Astrocyte (in vitro differentiated cells and primary cell): ENCODE results near the gene TMEM92. TPM values are rescaled to one million over a fixed set of nuclear protein-coding genes. Genes with fewer than 3 reads are reported as not detected.

Experiments
- DNase-seq: peaks from one replicate; pipeline ENCODE4 v3.0.0-alpha.2; 2010; ENCODE audit warnings: low read depth
- FAIRE-seq: peaks from 2 replicates; lab custom pipeline; 2011; peaks lifted over from hg19 to GRCh38; lab: Jason Lieb, UNC
- H2AFZ ChIP-seq: 2 replicates; pipeline ENCODE4 v1.6.0; 2012; ENCODE audit warnings: low read depth, low read length, inconsistent platforms
- H3K27ac ChIP-seq: 2 replicates; pipeline ENCODE4 v1.5.1; 2011; ENCODE audit warnings: low read depth, low read length, inconsistent platforms
- H3K27me3 ChIP-seq: 2 replicates; pipeline ENCODE4 v1.6.0; 2011; ENCODE audit warnings: low read length, inconsistent platforms; ENCODE audit not compliant: insufficient read depth
- H3K36me3 ChIP-seq: 2 replicates; pipeline ENCODE4 v1.5.1; 2011; ENCODE audit warnings: low read length, inconsistent platforms; ENCODE audit not compliant: insufficient read depth
- H3K4me1 ChIP-seq: 2 replicates; pipeline ENCODE4 v1.5.1; 2011; ENCODE audit warnings: low read length, inconsistent platforms; ENCODE audit not compliant: insufficient read depth
- H3K4me2 ChIP-seq: 2 replicates; pipeline ENCODE4 v1.6.0; 2012; ENCODE audit warnings: low read length, inconsistent platforms
- H3K4me3 ChIP-seq: 2 replicates; pipeline ENCODE4 v1.5.1; 2011; ENCODE audit warnings: low read depth, mild to moderate bottlenecking, low read length, inconsistent platforms; ENCODE audit not compliant: insufficient read depth
- H3K79me2 ChIP-seq: 2 replicates; pipeline ENCODE4 v1.6.0; 2012; ENCODE audit warnings: mild to moderate bottlenecking, low read length, inconsistent platforms; ENCODE audit not compliant: insufficient read depth
- H3K9ac ChIP-seq: 2 replicates; pipeline ENCODE4 v1.6.0; 2012; ENCODE audit warnings: mild to moderate bottlenecking, low read length, inconsistent platforms
- H3K9me3 ChIP-seq: 2 replicates; pipeline ENCODE4 v1.5.1; 2012; ENCODE audit warnings: low read depth, mild to moderate bottlenecking, low read length, inconsistent platforms; ENCODE audit not compliant: insufficient read depth
- H4K20me1 ChIP-seq: 2 replicates; pipeline ENCODE4 v1.6.0; 2012; ENCODE audit warnings: low read length, inconsistent platforms; ENCODE audit not compliant: insufficient read depth
- H3K27ac Mint-ChIP-seq: one replicate; pipeline ENCODE4 v1.8.0; 2021; ENCODE audit warnings: mild to moderate bottlenecking, mixed read lengths; ENCODE audit not compliant: unreplicated experiment
- H3K27me3 Mint-ChIP-seq: one replicate; pipeline ENCODE4 v1.8.0; 2021; ENCODE audit warnings: low read depth, mixed read lengths; ENCODE audit not compliant: unreplicated experiment
- H3K36me3 Mint-ChIP-seq: one replicate; pipeline ENCODE4 v1.8.0; 2021; ENCODE audit warnings: low read depth, mixed read lengths; ENCODE audit not compliant: unreplicated experiment
- H3K4me1 Mint-ChIP-seq: one replicate; pipeline ENCODE4 v1.8.0; 2021; ENCODE audit warnings: low read depth, mixed read lengths; ENCODE audit not compliant: unreplicated experiment
- H3K4me3 Mint-ChIP-seq: one replicate; pipeline ENCODE4 v1.8.0; 2021; ENCODE audit warnings: mild to moderate bottlenecking, moderate library complexity, mixed read lengths; ENCODE audit not compliant: unreplicated experiment
- H3K9me3 Mint-ChIP-seq: one replicate; pipeline ENCODE4 v1.8.0; 2021; ENCODE audit warnings: mild to moderate bottlenecking, mixed read lengths; ENCODE audit not compliant: unreplicated experiment
- EZH2 ChIP-seq: IDR thresholded peaks from 2 replicates; pipeline ENCODE4 v1.6.1; 2012; ENCODE audit warnings: mild to moderate bottlenecking, low read length, inconsistent platforms; ENCODE audit not compliant: insufficient read depth
- total RNA-seq: library from RNA; stranded (reverse); gene quantifications from 2 replicates; pipeline ENCODE4 v1.2.1, GENCODE V29; 2021
- TF ChIP-seq, protein P1 (sequence below): IDR thresholded peaks from 2 replicates; pipeline ENCODE4 v1.5.1; 2011; ENCODE audit warnings: low read depth, mild to moderate bottlenecking, inconsistent platforms, low read length, moderate library complexity; ENCODE audit not compliant: insufficient read depth

TMEM92 gene
- total RNA-seq, 1 donor from 2014 or later, result 18.3 TPM

DNA sequence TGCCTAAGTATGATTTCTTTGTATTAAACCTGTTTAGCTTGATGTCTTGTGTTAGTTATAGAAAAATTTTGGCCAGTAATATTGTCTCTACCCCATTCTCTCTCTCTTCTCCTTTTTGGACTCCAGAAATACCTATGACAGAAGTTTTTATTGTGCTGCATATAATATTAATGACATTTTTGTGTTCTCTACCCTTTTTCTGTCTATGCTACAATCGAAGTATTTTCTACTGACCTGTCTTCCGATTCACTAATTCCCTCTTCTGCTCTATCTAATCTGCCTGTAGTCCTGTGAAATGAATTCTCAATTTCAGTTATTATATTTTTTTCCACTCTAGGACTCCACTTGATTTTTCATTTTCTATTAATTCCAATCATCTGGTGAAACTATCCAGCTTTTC lies 26.0 kb upstream of the TMEM92 start:
- Histone ChIP-seq H3K4me2 (no peak overlapping the region), H2AFZ (no peak overlapping the region), H3K9me3 (peaks cover 6% of the 10 kb centered on the region), H3K27me3 (no peaks in the 10 kb centered on the region), H3K79me2 (no peaks in the 10 kb centered on the region), H3K4me3 (no peak overlapping the region), H3K9ac (no peak overlapping the region), H3K27ac (no peak overlapping the region), H3K4me1 (no peaks in the 10 kb centered on the region), H4K20me1 (no peaks in the 10 kb centered on the region), H3K36me3 (no peaks in the 10 kb centered on the region)
- DNase-seq (no peak), FAIRE-seq (no peak)
- peaks cover 3% of the 10 kb centered on the region for H3K36me3 Mint-ChIP-seq
- H3K27me3 Mint-ChIP-seq, result no peaks in the 10 kb centered on the region
- no peak overlapping the region for H3K4me3 Mint-ChIP-seq
- no peaks in the 10 kb centered on the region for H3K4me1 Mint-ChIP-seq
- H3K27ac Mint-ChIP-seq, result no peak overlapping the region
- TF ChIP-seq, protein P1, sequence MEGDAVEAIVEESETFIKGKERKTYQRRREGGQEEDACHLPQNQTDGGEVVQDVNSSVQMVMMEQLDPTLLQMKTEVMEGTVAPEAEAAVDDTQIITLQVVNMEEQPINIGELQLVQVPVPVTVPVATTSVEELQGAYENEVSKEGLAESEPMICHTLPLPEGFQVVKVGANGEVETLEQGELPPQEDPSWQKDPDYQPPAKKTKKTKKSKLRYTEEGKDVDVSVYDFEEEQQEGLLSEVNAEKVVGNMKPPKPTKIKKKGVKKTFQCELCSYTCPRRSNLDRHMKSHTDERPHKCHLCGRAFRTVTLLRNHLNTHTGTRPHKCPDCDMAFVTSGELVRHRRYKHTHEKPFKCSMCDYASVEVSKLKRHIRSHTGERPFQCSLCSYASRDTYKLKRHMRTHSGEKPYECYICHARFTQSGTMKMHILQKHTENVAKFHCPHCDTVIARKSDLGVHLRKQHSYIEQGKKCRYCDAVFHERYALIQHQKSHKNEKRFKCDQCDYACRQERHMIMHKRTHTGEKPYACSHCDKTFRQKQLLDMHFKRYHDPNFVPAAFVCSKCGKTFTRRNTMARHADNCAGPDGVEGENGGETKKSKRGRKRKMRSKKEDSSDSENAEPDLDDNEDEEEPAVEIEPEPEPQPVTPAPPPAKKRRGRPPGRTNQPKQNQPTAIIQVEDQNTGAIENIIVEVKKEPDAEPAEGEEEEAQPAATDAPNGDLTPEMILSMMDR, result no peak
- peaks cover 26% of the 10 kb centered on the region for H3K9me3 Mint-ChIP-seq

DNA sequence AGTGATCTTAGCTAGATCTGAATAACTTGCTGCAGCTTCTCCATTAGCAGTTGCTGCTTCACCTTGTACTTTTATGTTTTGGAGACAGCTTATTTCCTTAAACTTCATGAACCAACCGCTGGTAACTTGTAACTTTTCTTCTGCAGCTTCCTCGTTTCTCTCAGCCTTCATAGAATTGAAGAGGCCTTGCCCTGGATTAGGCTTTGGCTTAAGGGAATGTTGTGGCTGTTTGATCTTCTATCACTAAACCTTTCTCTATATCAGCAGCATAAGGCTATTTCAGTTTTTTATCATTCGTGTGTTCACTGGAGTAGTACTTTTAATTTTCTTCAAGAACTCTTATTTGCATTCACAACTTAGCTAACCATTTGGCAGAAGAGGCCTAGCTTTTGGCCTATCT lies 21.5 kb upstream of the TMEM92 start:
- Histone ChIP-seq H3K4me3 (no peak overlapping the region), H3K4me2 (no peak overlapping the region), H3K4me1 (no peaks in the 10 kb centered on the region), H2AFZ (no peak overlapping the region), H4K20me1 (no peaks in the 10 kb centered on the region), H3K79me2 (no peaks in the 10 kb centered on the region), H3K27me3 (no peaks in the 10 kb centered on the region), H3K36me3 (no peaks in the 10 kb centered on the region), H3K9me3 (peaks cover 3% of the 10 kb centered on the region), H3K9ac (no peak overlapping the region), H3K27ac (no peak overlapping the region)
- no peak overlapping the region for H3K4me3 Mint-ChIP-seq
- no peak overlapping the region for H3K27ac Mint-ChIP-seq
- H3K4me1 Mint-ChIP-seq, result peaks cover 9% of the 10 kb centered on the region
- no peak for FAIRE-seq
- peaks cover 5% of the 10 kb centered on the region for H3K36me3 Mint-ChIP-seq
- no peaks in the 10 kb centered on the region for H3K27me3 Mint-ChIP-seq
- peaks cover 32% of the 10 kb centered on the region for H3K9me3 Mint-ChIP-seq
- DNase-seq, result no peak
- TF ChIP-seq EZH2, result no peak

DNA sequence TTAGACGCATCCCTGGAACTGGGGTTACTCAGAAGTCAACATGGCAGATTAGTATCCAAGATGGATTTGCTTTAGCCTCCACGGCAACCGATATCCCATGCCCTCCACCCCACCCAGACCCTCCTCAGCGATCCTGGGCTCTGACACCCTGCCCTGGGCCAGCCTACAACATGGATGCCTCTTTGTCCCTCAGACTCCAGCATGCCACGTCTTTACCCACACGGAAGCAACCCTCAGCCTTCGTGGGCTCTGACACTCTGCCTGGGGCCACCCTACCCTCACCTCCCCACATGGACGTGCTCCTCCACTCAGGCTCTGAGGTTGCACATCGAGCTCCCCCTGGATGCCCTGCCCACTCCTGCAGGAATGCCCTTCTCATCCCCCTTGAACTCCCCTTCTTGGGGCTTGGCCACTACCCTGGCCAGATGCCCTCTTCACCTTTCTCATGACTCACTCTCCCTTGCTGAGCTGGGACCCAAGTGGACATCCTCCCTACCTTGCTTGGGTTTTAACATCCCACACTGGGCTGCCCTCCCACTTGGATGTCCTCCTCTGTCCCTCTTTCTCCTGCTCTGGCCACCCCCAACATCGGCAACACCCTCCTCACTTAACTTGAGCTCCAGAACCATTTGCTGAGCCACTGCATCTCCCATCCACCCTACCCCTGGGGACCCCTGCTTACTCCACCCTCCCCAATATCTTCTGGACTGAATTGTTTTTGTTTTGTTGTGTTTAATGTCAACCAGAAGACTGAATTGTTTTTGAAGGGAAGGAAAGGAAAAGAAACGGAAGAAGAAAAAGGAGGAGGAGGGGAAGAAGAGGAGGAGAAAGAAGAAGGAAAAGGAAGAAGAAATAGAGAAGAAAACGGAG lies 18.3 kb upstream of the TMEM92 start:
- peak overlapping the region; percentile 23 for H3K27ac Mint-ChIP-seq
- TF ChIP-seq EZH2, result no peak
- TF ChIP-seq, protein P1, result no peak

More for the DNA sequence above, 18.3 kb upstream of the TMEM92 start:
- peaks cover 10% of the 10 kb centered on the region for H3K36me3 Mint-ChIP-seq
- Histone ChIP-seq H3K4me2 (no peak overlapping the region), H3K9me3 (no peaks in the 10 kb centered on the region), H3K4me3 (no peak overlapping the region), H3K27ac (no peak overlapping the region), H3K36me3 (no peaks in the 10 kb centered on the region), H3K9ac (no peak overlapping the region), H3K79me2 (no peaks in the 10 kb centered on the region), H4K20me1 (no peaks in the 10 kb centered on the region), H3K4me1 (peaks cover 20% of the 10 kb centered on the region), H3K27me3 (no peaks in the 10 kb centered on the region), H2AFZ (no peak overlapping the region)
- no peaks in the 10 kb centered on the region for H3K27me3 Mint-ChIP-seq
- DNase-seq, result no peak
- H3K9me3 Mint-ChIP-seq, result peaks cover 18% of the 10 kb centered on the region
- no peak for FAIRE-seq
- no peak overlapping the region for H3K4me3 Mint-ChIP-seq
- H3K4me1 Mint-ChIP-seq, result peaks cover 16% of the 10 kb centered on the region
